HepG2 (cell line): ENCODE data around the gene QSOX1.

ENCODE experiments used
- ATF3 ChIP-seq: sonication (generic); formaldehyde crosslinking; IDR thresholded peaks from 2 replicates; pipeline ENCODE4 v1.4.0; 2020; ENCODE audit warnings: missing genetic modification reagents
- CTCF ChIP-seq: sonication (generic); formaldehyde crosslinking; IDR thresholded peaks from 2 replicates; pipeline ENCODE4 v1.5.0; 2020; ENCODE audit warnings: mild to moderate bottlenecking, missing genetic modification reagents, moderate library complexity
- RORA ChIP-seq: sonication (generic); formaldehyde crosslinking; IDR thresholded peaks from 2 replicates; pipeline ENCODE4 v1.5.0; 2020; ENCODE audit warnings: mild to moderate bottlenecking, missing genetic modification reagents, moderate library complexity
- SMAD1 ChIP-seq: sonication (generic); formaldehyde crosslinking; IDR thresholded peaks from 2 replicates; pipeline ENCODE4 v1.4.0; 2020; ENCODE audit warnings: missing genetic modification reagents, low read depth, mild to moderate bottlenecking, borderline replicate concordance
- TIGD3 ChIP-seq: sonication (generic); formaldehyde crosslinking; IDR thresholded peaks from 2 replicates; pipeline ENCODE4 v1.5.1; 2020; ENCODE audit warnings: mild to moderate bottlenecking, missing genetic modification reagents, borderline replicate concordance
- ZKSCAN1 ChIP-seq: fragments of 150-350 bp; IDR thresholded peaks from 2 replicates; pipeline ENCODE4 v1.6.1; 2014; ENCODE audit warnings: low read length
- ZNF646 ChIP-seq: sonication (generic); formaldehyde crosslinking; IDR thresholded peaks from 2 replicates; pipeline ENCODE4 v1.9.0; 2021; ENCODE audit warnings: mild to moderate bottlenecking, missing genetic modification reagents
- ZNF790 ChIP-seq: sonication (generic); formaldehyde crosslinking; IDR thresholded peaks from 2 replicates; pipeline ENCODE4 v1.8.0; 2022; ENCODE audit warnings: missing genetic modification reagents, mild to moderate bottlenecking, borderline replicate concordance

GRCh38 chr1:180195401-180195800 lies 40.7 kb downstream of the QSOX1 start:
- no peak for TF ChIP-seq CTCF (CRISPR knock-in tag)
- no peak for TF ChIP-seq ZNF646
- TF ChIP-seq SMAD1 (CRISPR knock-in tag) = no peak
- TF ChIP-seq RORA (CRISPR knock-in tag) = no peak
- TF ChIP-seq ATF3 (CRISPR knock-in tag) = no peak
- no peak for TF ChIP-seq TIGD3 (CRISPR knock-in tag)
- TF ChIP-seq ZNF790 = no peak
- TF ChIP-seq ZKSCAN1 = no peak
